ENCODE data around the gene TMED8.
"Not testable (repeated sequence)": the region's sequence is repeated elsewhere in the genome, so short reads cannot be mapped to it uniquely, and the experiment has no call there.

TMED8 gene, protein sequence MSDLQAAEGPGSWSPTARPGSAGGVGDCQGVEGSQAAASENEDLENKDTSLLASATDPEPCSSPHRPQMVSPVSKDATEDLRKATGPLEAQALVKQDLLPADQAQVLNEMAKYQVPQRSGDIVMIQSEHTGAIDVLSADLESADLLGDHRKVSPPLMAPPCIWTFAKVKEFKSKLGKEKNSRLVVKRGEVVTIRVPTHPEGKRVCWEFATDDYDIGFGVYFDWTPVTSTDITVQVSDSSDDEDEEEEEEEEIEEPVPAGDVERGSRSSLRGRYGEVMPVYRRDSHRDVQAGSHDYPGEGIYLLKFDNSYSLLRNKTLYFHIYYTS

GRCh38 chr14:77376771-77377501, at the start of gene TMED8, which contains the start of gene SAMD15:
TSS of gene TMED8 (minus strand) at chr14:77377094. CDS start at chr14:77377053, 41 bp downstream.
TSS of gene SAMD15 (plus strand) at chr14:77377379. CDS start at chr14:77377419, 40 bp downstream.
- DNase-seq (ENCODE audit: low spot score), result peak; percentile 84

- DNase-seq (ENCODE audit: low spot score), result peak; percentile 34
These were observed 49.5 kb upstream of the TMED8 start for GRCh38 chr14:77426396-77426795.

DNA sequence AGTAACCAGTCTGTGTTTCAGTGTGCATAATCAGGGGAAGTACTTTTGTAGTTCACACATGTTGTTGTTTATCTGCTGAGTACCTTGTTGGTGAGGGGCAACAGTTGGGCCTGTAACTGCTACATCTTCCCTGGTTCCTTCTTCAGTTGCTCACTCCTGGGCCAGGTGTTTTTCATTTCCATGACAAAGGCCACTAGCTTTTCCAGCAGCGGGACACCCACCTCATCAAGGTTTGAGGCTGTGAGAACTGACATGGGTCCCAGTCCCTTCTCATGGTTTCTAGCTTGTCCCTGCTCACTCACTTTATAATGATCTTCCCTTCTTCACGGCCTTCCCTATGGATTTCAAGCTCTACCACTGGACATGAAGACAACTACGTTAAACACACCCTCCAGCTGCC, 48.0 kb upstream of the TMED8 start:
- DNase-seq (ENCODE audit: low spot score), result no peak

- DNase-seq (ENCODE audit: low spot score), result no peak
These were observed 46.5 kb upstream of the TMED8 start, which contains the start of gene NOXRED1 for GRCh38 chr14:77423423-77423822. TSS of gene NOXRED1 (minus strand) at chr14:77423523. CDS start at chr14:77422889, 634 bp downstream.

DNA sequence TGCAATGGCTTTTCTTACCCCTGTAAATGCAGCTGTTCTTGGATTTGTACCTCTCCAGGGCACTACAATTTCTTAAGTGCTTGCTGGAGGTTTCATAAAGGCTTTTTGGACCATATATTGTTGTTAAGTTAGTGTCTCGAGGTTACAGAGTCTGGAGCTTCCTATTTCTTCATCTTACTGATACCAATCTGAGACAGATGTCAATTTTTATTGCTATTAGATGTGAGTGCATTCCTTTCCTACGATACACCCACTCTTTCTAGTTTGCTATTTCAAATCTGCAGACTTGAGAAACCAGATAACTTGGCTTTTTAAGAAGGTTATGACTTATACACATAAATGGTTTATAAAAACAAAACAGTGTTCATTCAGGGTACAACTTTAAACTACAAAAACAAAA, 44.3 kb upstream of the TMED8 start:
- DNase-seq (ENCODE audit: low spot score), result peak; percentile 17

GRCh38 chr14:77416836-77417235, 39.9 kb upstream of the TMED8 start:
- no peak for DNase-seq (ENCODE audit: low spot score)

DNA sequence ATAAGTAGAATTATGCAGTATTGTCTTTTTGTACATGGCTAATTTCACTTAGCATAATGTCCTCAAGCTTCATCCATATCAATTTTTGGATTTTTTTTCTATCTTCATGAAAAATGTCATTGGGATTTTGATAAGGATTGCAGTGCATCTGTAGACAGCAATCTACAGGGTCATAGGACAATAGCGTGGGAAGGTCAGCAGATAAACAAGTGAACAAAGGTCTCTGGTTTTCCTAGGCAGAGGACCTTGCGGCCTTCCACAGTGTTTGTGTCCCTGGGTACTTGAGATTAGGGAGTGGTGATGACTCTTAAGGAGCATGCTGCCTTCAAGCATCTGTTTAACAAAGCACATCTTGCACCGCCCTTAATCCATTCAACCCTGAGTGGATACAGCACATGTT, 39.2 kb upstream of the TMED8 start:
- not testable (repeated sequence) for DNase-seq (ENCODE audit: low spot score)

DNA sequence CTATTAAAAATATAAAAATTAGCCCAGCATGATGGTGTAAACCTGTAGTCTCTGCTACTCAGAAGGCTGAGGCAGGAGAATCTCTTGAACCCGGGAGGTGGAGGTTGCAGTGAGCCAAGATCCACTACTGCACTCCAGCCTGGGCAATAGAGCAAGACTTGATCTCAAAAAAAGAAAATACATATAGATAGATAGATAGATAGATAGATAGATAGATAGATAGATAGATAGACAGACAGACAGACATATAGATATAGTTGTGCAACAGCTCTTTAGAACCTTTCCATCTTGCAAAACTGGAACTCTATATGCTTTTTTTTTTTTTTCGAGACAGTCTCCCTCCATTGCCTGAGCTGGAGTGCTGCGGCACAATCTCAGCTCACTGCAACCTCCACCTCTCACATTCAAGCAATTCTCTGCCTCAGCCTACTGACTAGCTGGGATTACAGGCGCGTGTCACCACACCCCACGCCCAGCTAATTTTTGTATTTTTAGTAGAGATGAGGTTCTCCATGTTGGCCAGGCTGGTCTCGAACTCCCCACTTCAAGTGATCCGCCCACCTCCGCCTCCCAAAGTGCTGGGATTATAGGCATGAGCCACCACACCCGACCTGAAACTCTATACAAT, 38.6 kb upstream of the TMED8 start:
- peak; percentile 30 for DNase-seq (ENCODE audit: low spot score)

DNA sequence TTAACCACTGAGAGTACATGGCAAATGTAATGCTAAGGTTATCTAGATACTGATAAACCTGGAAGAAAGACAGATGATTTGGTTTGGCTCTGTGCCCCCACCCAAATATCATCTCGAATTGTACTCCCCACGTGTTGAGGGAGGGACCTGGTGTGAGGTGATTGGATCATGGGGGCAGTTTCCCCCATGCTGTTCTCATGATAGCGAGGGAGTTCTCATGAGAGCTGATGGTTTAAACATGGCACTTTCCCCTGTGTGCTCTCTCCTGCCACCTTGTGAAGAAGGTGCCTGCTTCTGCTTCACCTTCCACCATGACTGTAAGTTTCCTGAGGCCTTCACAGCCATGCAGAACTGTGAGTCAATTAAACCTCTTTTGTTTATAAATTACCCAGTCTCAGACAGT, 32.2 kb upstream of the TMED8 start:
- DNase-seq (ENCODE audit: low spot score), result no peak

GRCh38 chr14:77407158-77407557, 30.3 kb upstream of the TMED8 start:
- no peak for DNase-seq (ENCODE audit: low spot score)

GRCh38 chr14:77406718-77407117, 29.8 kb upstream of the TMED8 start:
- no peak for DNase-seq (ENCODE audit: low spot score)

DNA sequence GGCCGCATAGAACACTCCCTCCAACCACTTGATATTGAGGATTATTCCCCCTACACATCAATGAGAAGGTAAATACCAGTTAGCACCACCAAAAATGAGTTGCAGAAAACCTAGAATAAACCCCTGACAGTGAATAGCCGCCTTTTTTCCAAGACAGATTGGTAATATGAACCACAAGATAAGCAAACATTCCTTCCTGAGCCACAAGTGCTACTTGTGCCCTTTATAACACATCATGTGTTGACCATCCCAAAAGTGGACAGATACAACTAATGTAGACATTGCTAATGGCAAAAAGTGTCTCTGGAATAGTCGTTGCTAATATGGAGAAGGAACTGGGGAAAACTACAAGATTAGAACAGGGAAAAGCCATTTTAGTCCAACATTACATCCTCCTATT, 29.2 kb upstream of the TMED8 start:
- DNase-seq (ENCODE audit: low spot score), result no peak

DNA sequence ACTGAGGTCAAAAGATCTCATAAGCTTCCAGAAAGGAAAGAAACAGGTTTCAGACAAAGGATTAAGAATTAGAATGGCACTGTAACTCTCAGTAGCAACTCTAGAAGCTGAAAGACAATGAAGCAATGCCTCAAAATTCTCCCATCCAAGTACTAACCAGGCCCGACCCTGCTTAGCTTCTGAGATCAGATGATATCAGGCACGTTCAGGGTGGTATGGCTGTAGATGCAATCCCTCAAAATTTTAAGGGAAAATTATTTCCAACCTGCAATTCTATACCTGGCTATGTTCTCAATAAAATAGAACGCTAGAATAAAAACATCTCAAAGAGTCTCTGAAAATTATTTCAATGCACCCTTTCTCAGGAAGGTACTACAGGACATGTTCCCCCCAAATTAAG, 26.9 kb upstream of the TMED8 start:
- DNase-seq (ENCODE audit: low spot score), result no peak

DNA sequence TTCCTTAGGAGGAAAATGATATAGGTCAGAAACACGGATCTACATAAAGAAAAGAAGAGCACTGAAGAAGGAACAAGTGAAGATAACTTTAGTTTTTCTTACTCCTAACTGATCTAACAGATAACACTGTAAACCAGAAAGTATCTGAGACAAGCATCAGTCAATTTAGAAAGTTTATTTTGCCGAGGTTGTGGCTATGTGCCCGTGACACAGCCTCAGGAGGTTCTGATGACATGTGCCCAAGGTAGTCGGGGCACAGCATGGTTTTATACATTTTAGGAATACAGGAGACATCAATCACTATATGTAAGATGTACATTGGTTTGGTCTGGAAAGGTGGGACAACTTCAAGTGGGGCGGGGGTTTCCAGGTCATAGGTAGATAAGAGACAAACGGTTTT, 23.3 kb upstream of the TMED8 start:
- no peak for DNase-seq (ENCODE audit: low spot score)

DNA sequence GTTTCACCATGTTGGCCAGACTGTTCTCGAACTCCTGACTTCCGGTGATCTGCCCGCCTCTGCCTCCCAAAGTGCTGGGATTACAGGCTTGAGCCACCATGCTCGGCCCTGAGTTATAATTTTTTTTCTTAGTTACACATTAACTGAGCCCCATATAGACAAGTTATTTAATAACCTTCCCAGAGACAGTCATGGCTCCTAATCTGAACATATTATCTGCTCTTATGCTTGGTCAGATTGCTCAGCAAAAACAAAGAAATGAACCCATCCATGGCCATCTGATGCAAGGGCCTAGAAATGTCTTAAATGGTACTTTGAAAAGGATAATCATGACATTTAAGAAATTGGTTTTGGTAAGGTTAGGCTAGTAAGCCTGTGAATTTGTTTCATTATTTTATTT, 13.3 kb upstream of the TMED8 start:
- no peak for DNase-seq (ENCODE audit: low spot score)

DNA sequence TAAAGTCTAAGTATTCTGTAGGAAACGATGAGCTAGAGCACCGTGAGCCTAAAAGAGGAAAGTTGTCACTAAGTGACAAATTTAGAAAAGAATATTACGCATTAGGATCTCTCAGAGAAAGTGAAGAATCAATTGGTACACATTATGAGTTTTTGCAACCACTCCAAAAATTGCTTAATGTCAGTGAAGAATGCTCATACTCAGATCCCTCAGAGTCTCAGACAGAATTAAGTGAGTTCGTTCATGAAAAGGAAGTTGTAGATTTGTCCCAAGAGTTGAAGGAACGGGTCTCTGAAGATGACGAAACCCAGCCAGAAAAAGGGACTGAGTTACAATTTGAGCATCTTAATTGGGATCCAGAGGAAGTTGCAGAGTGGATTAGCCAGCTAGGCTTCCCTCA, 1.8 kb upstream of the TMED8 start:
- DNase-seq (ENCODE audit: low spot score), result no peak

DNA sequence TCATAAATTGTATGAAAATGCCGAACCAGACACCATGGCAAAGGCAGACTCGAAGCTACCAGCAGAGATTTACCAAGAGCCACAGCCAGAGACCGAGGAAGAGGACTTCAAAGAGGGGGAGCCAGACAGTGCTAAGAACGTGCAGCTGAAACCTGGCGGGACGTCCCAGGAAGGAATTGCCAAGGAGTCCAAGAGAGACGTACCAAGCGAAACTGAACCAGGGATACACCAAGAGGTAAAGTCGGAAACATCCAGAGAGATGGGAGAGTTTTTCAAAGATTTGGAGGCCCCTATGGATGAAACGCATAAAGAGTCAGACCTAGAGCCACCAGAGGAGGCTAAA, 579 bp upstream of the TMED8 start:
- DNase-seq (ENCODE audit: low spot score), result no peak

DNA sequence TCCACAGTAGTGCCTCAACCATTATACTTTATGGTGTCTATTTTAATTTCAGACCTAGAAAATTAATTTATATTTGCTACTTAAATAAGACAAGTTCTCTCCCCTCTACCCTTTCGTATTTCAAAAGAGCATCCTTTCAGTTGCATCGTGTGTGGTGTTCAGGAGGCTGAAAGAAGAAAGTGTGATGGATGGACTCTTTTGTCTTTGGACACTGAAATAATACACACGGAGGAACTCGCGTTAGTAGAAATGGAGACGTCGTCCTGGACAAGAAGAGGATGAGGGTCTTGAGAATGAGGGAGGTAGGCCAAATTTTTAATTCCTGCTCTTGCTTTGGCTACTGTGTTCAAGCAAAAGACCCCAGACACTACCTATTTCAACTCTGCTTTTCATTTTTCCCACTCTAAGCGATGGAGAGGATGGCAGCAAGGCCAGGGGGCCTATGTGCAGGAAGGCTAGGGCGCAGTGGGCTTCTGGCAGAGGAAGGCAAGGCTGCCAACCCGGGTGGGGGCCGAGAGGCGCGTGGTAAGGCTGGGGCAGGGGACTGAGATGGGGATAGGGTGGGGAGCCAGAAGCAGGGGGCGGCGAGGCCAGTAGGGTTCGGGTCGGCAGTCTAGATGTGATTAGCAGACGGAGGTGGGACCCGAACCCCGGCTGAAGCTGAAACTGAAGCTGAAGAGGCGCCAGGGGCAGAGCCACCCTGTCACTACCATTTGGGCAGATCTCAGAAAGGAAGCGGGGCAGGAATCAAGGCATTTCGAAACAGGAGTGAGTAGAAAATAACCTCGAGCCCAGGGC, 722 bp downstream of the TMED8 start:
- DNase-seq (ENCODE audit: low spot score), result no peak

- no peak for DNase-seq (ENCODE audit: low spot score)
These were observed 1.5 kb downstream of the TMED8 start for GRCh38 chr14:77375164-77375950.

DNA sequence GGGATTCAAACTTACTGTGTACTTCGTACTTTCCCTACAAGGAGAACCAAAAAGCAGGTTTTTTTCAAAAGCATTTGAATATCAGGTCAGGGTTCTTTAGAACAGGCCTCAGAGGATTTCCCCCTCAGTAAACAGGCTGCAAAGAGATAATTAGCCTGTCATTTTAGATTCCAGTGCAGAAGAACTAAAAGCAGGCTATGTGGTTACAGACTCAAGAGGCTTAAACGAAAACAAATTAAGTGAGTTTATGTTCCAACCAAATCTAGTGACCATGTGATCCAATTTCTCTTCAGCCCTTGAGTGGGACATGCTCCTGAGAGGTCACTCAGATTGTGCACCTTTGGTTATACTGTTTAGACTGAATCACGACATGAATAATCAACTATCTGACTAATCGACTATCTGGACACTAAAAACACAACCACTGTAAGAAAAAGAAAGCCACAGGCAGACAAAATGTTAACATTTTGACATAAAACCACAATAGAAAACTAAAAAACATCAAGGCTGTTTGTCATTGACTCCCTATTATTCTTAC, 4.5 kb downstream of the TMED8 start:
- DNase-seq (ENCODE audit: low spot score), result no peak

DNA sequence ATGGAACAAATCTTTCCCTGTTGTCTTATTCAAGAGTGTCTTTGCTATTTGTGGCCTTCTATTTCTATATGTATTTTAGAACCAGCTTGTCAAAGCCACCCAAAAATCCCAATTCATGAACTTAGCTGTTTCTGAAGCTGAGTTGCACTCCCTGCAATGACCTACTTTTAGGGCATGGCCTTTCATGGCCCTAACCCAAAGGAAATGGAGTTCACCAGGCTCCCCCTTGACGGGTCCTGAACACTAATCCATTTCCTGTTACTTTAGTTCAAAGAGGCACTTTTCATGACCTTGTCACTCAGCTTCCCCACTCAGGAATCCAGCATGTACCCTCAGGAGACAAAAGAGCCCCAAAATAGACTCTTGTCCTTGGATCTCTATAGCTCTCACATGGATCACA, 7.6 kb downstream of the TMED8 start:
- no peak for DNase-seq (ENCODE audit: low spot score)

All from putamen (tissue), 1 donor.